Measurements from ENCODE around the gene SYK.

The SYK gene

GRCh38 chr9:90826326-90827020 is 24.9 kb downstream of the SYK start:
- no peak for DNase-seq

- no peak for DNase-seq
Observed at GRCh38 chr9:90827181-90827871, 25.7 kb downstream of the SYK start.

GRCh38 chr9:90830051-90830450 is 28.4 kb downstream of the SYK start:
- DNase-seq = no peak

GRCh38 chr9:90830977-90831376 is 29.4 kb downstream of the SYK start:
- DNase-seq = no peak

GRCh38 chr9:90832261-90832660 is 30.6 kb downstream of the SYK start:
- no peak for DNase-seq

GRCh38 chr9:90834828-90835595 is 33.4 kb downstream of the SYK start:
- DNase-seq = no peak

- no peak for DNase-seq
Observed at GRCh38 chr9:90836411-90837080, 34.9 kb downstream of the SYK start.

- no peak for DNase-seq
Observed at GRCh38 chr9:90838098-90838497, 36.5 kb downstream of the SYK start.

GRCh38 chr9:90838581-90839154 is 37.0 kb downstream of the SYK start:
- no peak for DNase-seq

GRCh38 chr9:90839183-90839728 is 37.6 kb downstream of the SYK start:
- no peak for DNase-seq

- DNase-seq = no peak
Observed at GRCh38 chr9:90840696-90841095, 39.1 kb downstream of the SYK start.

- no peak for DNase-seq
Observed at GRCh38 chr9:90841213-90841612, 39.6 kb downstream of the SYK start.

GRCh38 chr9:90841615-90842014 is 40.0 kb downstream of the SYK start:
- no peak for DNase-seq

GRCh38 chr9:90842176-90842777 is 40.7 kb downstream of the SYK start:
- DNase-seq = no peak

GRCh38 chr9:90842996-90843395 is 41.4 kb downstream of the SYK start:
- no peak for DNase-seq

GRCh38 chr9:90843525-90843924 is 41.9 kb downstream of the SYK start:
- no peak for DNase-seq

- DNase-seq = no peak
Observed at GRCh38 chr9:90844326-90844725, 42.7 kb downstream of the SYK start.

- DNase-seq = no peak
Observed at GRCh38 chr9:90846770-90847419, 45.3 kb downstream of the SYK start.

GRCh38 chr9:90847971-90848370 is 46.4 kb downstream of the SYK start:
- DNase-seq = no peak

GRCh38 chr9:90848866-90849265 is 47.2 kb downstream of the SYK start:
- no peak for DNase-seq

- no peak for DNase-seq
Observed at GRCh38 chr9:90851444-90851843, 49.8 kb downstream of the SYK start.

GRCh38 chr9:90853945-90854344 is 52.3 kb downstream of the SYK start:
- no peak for DNase-seq
